NB4 (cell line): Measurements from ENCODE around the gene DNAL1.

ENCODE experiments used
- MYC ChIP-seq: IDR thresholded peaks from 2 replicates; pipeline ENCODE4 v1.6.1; 2011; ENCODE audit warnings: low read depth, low read length
- POLR2A ChIP-seq: IDR thresholded peaks from 2 replicates; pipeline ENCODE4 v1.6.1; 2011; ENCODE audit warnings: mild to moderate bottlenecking; ENCODE audit not compliant: insufficient read length; ENCODE audit errors: extremely low read depth
- TF ChIP-seq, protein P1 (sequence below): IDR thresholded peaks from one replicate; pipeline ENCODE4 v1.5.1; 2012; ENCODE audit warnings: low read depth, low read length

- no peak for TF ChIP-seq POLR2A
- TF ChIP-seq, protein P1, sequence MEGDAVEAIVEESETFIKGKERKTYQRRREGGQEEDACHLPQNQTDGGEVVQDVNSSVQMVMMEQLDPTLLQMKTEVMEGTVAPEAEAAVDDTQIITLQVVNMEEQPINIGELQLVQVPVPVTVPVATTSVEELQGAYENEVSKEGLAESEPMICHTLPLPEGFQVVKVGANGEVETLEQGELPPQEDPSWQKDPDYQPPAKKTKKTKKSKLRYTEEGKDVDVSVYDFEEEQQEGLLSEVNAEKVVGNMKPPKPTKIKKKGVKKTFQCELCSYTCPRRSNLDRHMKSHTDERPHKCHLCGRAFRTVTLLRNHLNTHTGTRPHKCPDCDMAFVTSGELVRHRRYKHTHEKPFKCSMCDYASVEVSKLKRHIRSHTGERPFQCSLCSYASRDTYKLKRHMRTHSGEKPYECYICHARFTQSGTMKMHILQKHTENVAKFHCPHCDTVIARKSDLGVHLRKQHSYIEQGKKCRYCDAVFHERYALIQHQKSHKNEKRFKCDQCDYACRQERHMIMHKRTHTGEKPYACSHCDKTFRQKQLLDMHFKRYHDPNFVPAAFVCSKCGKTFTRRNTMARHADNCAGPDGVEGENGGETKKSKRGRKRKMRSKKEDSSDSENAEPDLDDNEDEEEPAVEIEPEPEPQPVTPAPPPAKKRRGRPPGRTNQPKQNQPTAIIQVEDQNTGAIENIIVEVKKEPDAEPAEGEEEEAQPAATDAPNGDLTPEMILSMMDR: no peak
- TF ChIP-seq MYC: no peak
These were observed 7.0 kb upstream of the DNAL1 start for GRCh38 chr14:73637830-73638229.
